Tibial nerve (tissue), 4 donors: ENCODE data around the gene ATP1B1. TPM values are rescaled to one million over a fixed set of nuclear protein-coding genes. Genes with fewer than 3 reads are reported as not detected.
"Not testable (repeated sequence)": the region's sequence is repeated elsewhere in the genome, so short reads cannot be mapped to it uniquely, and the experiment has no call there.

Experiments
- DNase-seq, 2 donors: peaks; one replicate each; pipeline ENCODE4 v3.0.0-alpha.2; 2019; ENCODE audit warnings: low spot score in 2 of 2
- H3K27ac ChIP-seq, 4 donors: fragments of 200-600 bp; sonication (generic) in 3 of 4; one replicate each; pipeline ENCODE4 v1.5.1; 2017 to 2019; ENCODE audit warnings: mild to moderate bottlenecking in 1 of 4
- H3K27me3 ChIP-seq, 2 donors: fragments of 200-600 bp; sonication (generic) in 1 of 2; one replicate each; pipeline versions ENCODE4 v1.5.1 to v1.6.0; 2017 to 2019
- H3K36me3 ChIP-seq, 3 donors: fragments of 200-600 bp; sonication (generic); one replicate each; pipeline ENCODE4 v1.5.1; 2018 to 2019
- H3K4me1 ChIP-seq, 4 donors: fragments of 200-600 bp; sonication (generic) in 3 of 4; one replicate each; pipeline ENCODE4 v1.5.1; 2017 to 2019
- H3K4me3 ChIP-seq, 4 donors: fragments of 200-600 bp; sonication (generic) in 3 of 4; one replicate each; pipeline ENCODE4 v1.5.1; 2017 to 2019; ENCODE audit warnings: mild to moderate bottlenecking in 1 of 4, moderate library complexity in 1 of 4
- H3K9me3 ChIP-seq, 4 donors: fragments of 200-600 bp; sonication (generic) in 3 of 4; one replicate each; pipeline ENCODE4 v1.5.1; 2017 to 2019
- EP300 ChIP-seq, 2 donors: sonication (generic); formaldehyde crosslinking; IDR thresholded peaks; one replicate each; pipeline ENCODE4 v1.6.1; 2017; ENCODE audit warnings: antibody characterized with exemption in 2 of 2, mild to moderate bottlenecking in 1 of 2
- POLR2A ChIP-seq, 2 donors: fragments of 450-650 bp; IDR thresholded peaks; one replicate each; pipeline ENCODE4 v1.6.1; 2017; ENCODE audit warnings: antibody characterized with exemption in 2 of 2, mild to moderate bottlenecking in 2 of 2, moderate library complexity in 2 of 2
- WGBS, 2 donors: methylation state at CpG; one replicate each; pipeline ENCODE4 v1.1.5; 2018; 5-methylcytosine and 5-hydroxymethylcytosine counted together
- total RNA-seq, 4 donors: library from RNA; depleted of rRNA; stranded (reverse); fragments of >200 nt; gene quantifications; one replicate each; pipeline ENCODE4 v1.1.0, GENCODE V29; 2016
- TF ChIP-seq, protein P1 (sequence below), 5 experiments: fragments of 200-600 bp in 3 of 5; fragments of 450-650 bp in 2 of 5; sonication (generic) in 3 of 5; IDR thresholded peaks; one replicate each; pipeline ENCODE4 v1.5.1; 2016 to 2019; ENCODE audit warnings: antibody characterized with exemption in 5 of 5, mild to moderate bottlenecking in 3 of 5, moderate library complexity in 2 of 5

The ATP1B1 gene
- total RNA-seq, 4 donors from 2014 or later = 6.0 to 21.9 (median 12.2) TPM

DNA sequence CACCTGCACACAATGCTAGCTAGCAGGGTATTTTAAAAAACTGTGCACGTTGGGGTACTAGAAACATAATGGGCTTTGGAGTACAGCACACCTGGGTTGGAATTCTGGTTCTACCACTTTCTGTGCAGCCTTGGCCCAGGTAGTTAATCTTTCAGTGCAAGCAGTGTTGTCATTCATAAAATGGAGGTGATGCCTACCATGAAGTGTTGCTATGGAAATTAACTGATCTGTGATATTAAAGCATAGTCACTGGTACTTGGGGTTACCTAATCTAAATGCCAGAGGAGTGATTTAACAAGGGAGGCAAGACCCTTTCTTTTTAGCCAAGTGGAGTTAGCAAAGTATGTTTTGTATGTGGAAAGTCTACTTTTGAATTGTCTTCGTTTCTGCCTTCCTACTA is 18.0 kb downstream of the ATP1B1 start:
- H3K4me1 ChIP-seq = no peaks in the 10 kb centered on the region
- no peak overlapping the region for H3K4me3 ChIP-seq
- no peaks in the 10 kb centered on the region for H3K27me3 ChIP-seq
- no peaks in the 10 kb centered on the region for H3K9me3 ChIP-seq
- 81 to 92% methylated on average over 2 of the region's 2 CpGs for WGBS, 2 donors
- TF ChIP-seq POLR2A (IDR thresholded peaks at IDR 0.05) (no peak), EP300 (IDR thresholded peaks at IDR 0.05) (no peak)
- DNase-seq = no peak
- H3K36me3 ChIP-seq = peaks cover 0 to 10% (median 0%) of the 10 kb centered on the region in 3 donors
- no peak overlapping the region for H3K27ac ChIP-seq

- 90 to 91% methylated on average over 6 of the region's 6 CpGs for WGBS, 2 donors
- H3K36me3 ChIP-seq = peaks cover 0 to 10% (median 0%) of the 10 kb centered on the region in 3 donors
- H3K4me3 ChIP-seq, DNase-seq, H3K9me3 ChIP-seq, H3K27me3 ChIP-seq, H3K4me1 ChIP-seq, H3K27ac ChIP-seq: not testable (repeated sequence)
Observed at GRCh38 chr1:169125597-169125996, 19.1 kb downstream of the ATP1B1 start.

GRCh38 chr1:169126335-169126734 is 19.8 kb downstream of the ATP1B1 start:
- WGBS, 2 donors = 95 to 96% methylated on average over 3 of the region's 3 CpGs
- TF ChIP-seq EP300 (IDR thresholded peaks at IDR 0.05) = no peak
- TF ChIP-seq, protein P1, sequence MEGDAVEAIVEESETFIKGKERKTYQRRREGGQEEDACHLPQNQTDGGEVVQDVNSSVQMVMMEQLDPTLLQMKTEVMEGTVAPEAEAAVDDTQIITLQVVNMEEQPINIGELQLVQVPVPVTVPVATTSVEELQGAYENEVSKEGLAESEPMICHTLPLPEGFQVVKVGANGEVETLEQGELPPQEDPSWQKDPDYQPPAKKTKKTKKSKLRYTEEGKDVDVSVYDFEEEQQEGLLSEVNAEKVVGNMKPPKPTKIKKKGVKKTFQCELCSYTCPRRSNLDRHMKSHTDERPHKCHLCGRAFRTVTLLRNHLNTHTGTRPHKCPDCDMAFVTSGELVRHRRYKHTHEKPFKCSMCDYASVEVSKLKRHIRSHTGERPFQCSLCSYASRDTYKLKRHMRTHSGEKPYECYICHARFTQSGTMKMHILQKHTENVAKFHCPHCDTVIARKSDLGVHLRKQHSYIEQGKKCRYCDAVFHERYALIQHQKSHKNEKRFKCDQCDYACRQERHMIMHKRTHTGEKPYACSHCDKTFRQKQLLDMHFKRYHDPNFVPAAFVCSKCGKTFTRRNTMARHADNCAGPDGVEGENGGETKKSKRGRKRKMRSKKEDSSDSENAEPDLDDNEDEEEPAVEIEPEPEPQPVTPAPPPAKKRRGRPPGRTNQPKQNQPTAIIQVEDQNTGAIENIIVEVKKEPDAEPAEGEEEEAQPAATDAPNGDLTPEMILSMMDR (IDR thresholded peaks at IDR 0.05) = no peak
- no peak for TF ChIP-seq POLR2A (IDR thresholded peaks at IDR 0.05)
- DNase-seq = no peak

GRCh38 chr1:169127305-169127704 is 20.8 kb downstream of the ATP1B1 start:
- Histone ChIP-seq H3K27ac (no peak overlapping the region), H3K27me3 (no peaks in the 10 kb centered on the region), H3K9me3 (no peaks in the 10 kb centered on the region), H3K4me1 (no peaks in the 10 kb centered on the region), H3K36me3 (peaks cover 0 to 10% (median 0%) of the 10 kb centered on the region in 3 donors), H3K4me3 (no peak overlapping the region)
- 90 to 91% methylated on average over 3 of the region's 3 CpGs for WGBS, 2 donors
- no peak for DNase-seq
- TF ChIP-seq POLR2A (IDR thresholded peaks at IDR 0.05) (no peak), EP300 (IDR thresholded peaks at IDR 0.05) (no peak)
- TF ChIP-seq, protein P1 (IDR thresholded peaks at IDR 0.05) = no peak

More at GRCh38 chr1:169126335-169126734, 19.8 kb downstream of the ATP1B1 start:
- Histone ChIP-seq H3K9me3 (no peaks in the 10 kb centered on the region), H3K27ac (no peak overlapping the region), H3K4me1 (no peaks in the 10 kb centered on the region), H3K36me3 (peaks cover 0 to 10% (median 0%) of the 10 kb centered on the region in 3 donors), H3K4me3 (no peak overlapping the region), H3K27me3 (no peaks in the 10 kb centered on the region)

- Histone ChIP-seq H3K27me3 (no peaks in the 10 kb centered on the region), H3K4me3 (no peak overlapping the region), H3K9me3 (no peaks in the 10 kb centered on the region), H3K36me3 (peaks cover 0 to 18% (median 0%) of the 10 kb centered on the region in 3 donors), H3K4me1 (no peaks in the 10 kb centered on the region), H3K27ac (no peak overlapping the region)
- no peak for DNase-seq
- 88 to 92% methylated on average over 2 of the region's 2 CpGs for WGBS, 2 donors
- no peak for TF ChIP-seq EP300 (IDR thresholded peaks at IDR 0.05)
- no peak for TF ChIP-seq POLR2A (IDR thresholded peaks at IDR 0.05)
- TF ChIP-seq, protein P1 (IDR thresholded peaks at IDR 0.05) = no peak
Observed at GRCh38 chr1:169128562-169128961, 22.1 kb downstream of the ATP1B1 start.

GRCh38 chr1:169129109-169129784 is 22.8 kb downstream of the ATP1B1 start:
- WGBS, 2 donors = 55 to 57% methylated on average over 6 of the region's 6 CpGs

More at GRCh38 chr1:169129109-169129784, 22.8 kb downstream of the ATP1B1 start:
- TF ChIP-seq POLR2A (IDR thresholded peaks at IDR 0.05) (no peak), EP300 (IDR thresholded peaks at IDR 0.05) (no peak)
- TF ChIP-seq, protein P1 (IDR thresholded peaks at IDR 0.05) = no peak
- Histone ChIP-seq H3K4me1 (no peaks in the 10 kb centered on the region), H3K27ac (no peak overlapping the region), H3K27me3 (no peaks in the 10 kb centered on the region), H3K4me3 (no peak overlapping the region), H3K36me3 (peaks cover 0 to 18% (median 0%) of the 10 kb centered on the region in 3 donors), H3K9me3 (no peaks in the 10 kb centered on the region)
- no peak for DNase-seq
